Activated T-cell treated with anti-CD3 and anti-CD28 coated beads, Interleukin-2, amount 50 U/mL, for 24 hours (primary cell): Measurements from ENCODE around the gene BUD13.
A peak's percentile ranks its signal among the peaks of the same experiment; 100 is the strongest.
"Not testable (repeated sequence)": the region's sequence is repeated elsewhere in the genome, so short reads cannot be mapped to it uniquely, and the experiment has no call there.

Experiments
- DNase-seq: peaks from one replicate; pipeline ENCODE4 v3.0.0-alpha.2; 2020
- H3K27ac Mint-ChIP-seq: 2 replicates; pipeline ENCODE4 v1.8.0; 2020; ENCODE audit warnings: mild to moderate bottlenecking, mixed read lengths
- H3K27me3 Mint-ChIP-seq: 2 replicates; pipeline ENCODE4 v1.8.0; 2020; ENCODE audit warnings: mixed read lengths
- H3K36me3 Mint-ChIP-seq: 2 replicates; pipeline ENCODE4 v1.8.0; 2020; ENCODE audit warnings: low read depth, mixed read lengths
- H3K4me1 Mint-ChIP-seq: 2 replicates; pipeline ENCODE4 v1.8.0; 2020; ENCODE audit warnings: low read depth, mixed read lengths
- H3K4me3 Mint-ChIP-seq: 2 replicates; pipeline ENCODE4 v1.8.0; 2020; ENCODE audit warnings: mild to moderate bottlenecking, moderate library complexity, mixed read lengths
- H3K9me3 Mint-ChIP-seq: 2 replicates; pipeline ENCODE4 v1.8.0; 2020; ENCODE audit warnings: mixed read lengths

Gene BUD13

GRCh38 chr11:116787786-116788486, 15.1 kb upstream of the BUD13 start, which contains the start of gene ZPR1:
Gene ZPR1, minus strand, starts transcription at chr11:116788023. Its CDS starts 33 bp downstream, at chr11:116787990.
- Mint-ChIP-seq H3K27me3 (no peaks in the 10 kb centered on the region), H3K27ac (peak within 1 kb of the TSS; percentile 94), H3K4me3 (peak within 1 kb of the TSS; percentile 95), H3K9me3 (no peaks in the 10 kb centered on the region), H3K36me3 (peaks cover 48% of the 10 kb centered on the region), H3K4me1 (peaks cover 59% of the 10 kb centered on the region)
- DNase-seq = peak; percentile 92

GRCh38 chr11:116787436-116787785, 14.6 kb upstream of the BUD13 start:
- Mint-ChIP-seq H3K9me3 (no peaks in the 10 kb centered on the region), H3K27me3 (no peaks in the 10 kb centered on the region), H3K36me3 (peaks cover 53% of the 10 kb centered on the region), H3K4me1 (peaks cover 64% of the 10 kb centered on the region), H3K4me3 (peak overlapping the region; percentile 95), H3K27ac (peak overlapping the region; percentile 87)
- no peak for DNase-seq

GRCh38 chr11:116786966-116787365, 14.2 kb upstream of the BUD13 start:
- no peaks in the 10 kb centered on the region for H3K27me3 Mint-ChIP-seq
- H3K36me3 Mint-ChIP-seq = peaks cover 57% of the 10 kb centered on the region
- no peaks in the 10 kb centered on the region for H3K9me3 Mint-ChIP-seq
- peaks cover 68% of the 10 kb centered on the region for H3K4me1 Mint-ChIP-seq
- H3K27ac Mint-ChIP-seq = peak overlapping the region; percentile 87
- H3K4me3 Mint-ChIP-seq = peak overlapping the region; percentile 95
- DNase-seq = no peak

- peak overlapping the region; percentile 95 for H3K4me3 Mint-ChIP-seq
- peaks cover 69% of the 10 kb centered on the region for H3K4me1 Mint-ChIP-seq
- H3K27ac Mint-ChIP-seq = peak overlapping the region; percentile 87
- peaks cover 64% of the 10 kb centered on the region for H3K36me3 Mint-ChIP-seq
- no peaks in the 10 kb centered on the region for H3K9me3 Mint-ChIP-seq
- no peak for DNase-seq
- H3K27me3 Mint-ChIP-seq = no peaks in the 10 kb centered on the region
These were observed 13.5 kb upstream of the BUD13 start for GRCh38 chr11:116786326-116786725.

- Mint-ChIP-seq H3K9me3 (no peaks in the 10 kb centered on the region), H3K27ac (peak overlapping the region; percentile 92), H3K4me1 (peaks cover 87% of the 10 kb centered on the region), H3K27me3 (no peaks in the 10 kb centered on the region), H3K36me3 (peaks cover 96% of the 10 kb centered on the region), H3K4me3 (peak overlapping the region; percentile 35)
- no peak for DNase-seq
These were observed 9.9 kb upstream of the BUD13 start for GRCh38 chr11:116782728-116783127.

GRCh38 chr11:116778556-116778955, 5.8 kb upstream of the BUD13 start:
- Mint-ChIP-seq H3K9me3 (peaks cover 2% of the 10 kb centered on the region), H3K27ac (peak overlapping the region; percentile 90), H3K27me3 (no peaks in the 10 kb centered on the region), H3K4me3 (no peak overlapping the region), H3K4me1 (peaks cover 86% of the 10 kb centered on the region), H3K36me3 (peaks cover 92% of the 10 kb centered on the region)
- DNase-seq = no peak

GRCh38 chr11:116777056-116777455, 4.3 kb upstream of the BUD13 start:
- Mint-ChIP-seq H3K9me3 (peaks cover 2% of the 10 kb centered on the region), H3K27ac (peak overlapping the region; percentile 90), H3K36me3 (peaks cover 89% of the 10 kb centered on the region), H3K27me3 (no peaks in the 10 kb centered on the region), H3K4me1 (peaks cover 76% of the 10 kb centered on the region), H3K4me3 (no peak overlapping the region)
- DNase-seq = no peak

GRCh38 chr11:116776522-116776984, 3.8 kb upstream of the BUD13 start:
- Mint-ChIP-seq H3K4me1 (peaks cover 78% of the 10 kb centered on the region), H3K27ac (peak overlapping the region; percentile 90), H3K9me3 (peaks cover 2% of the 10 kb centered on the region), H3K27me3 (no peaks in the 10 kb centered on the region), H3K4me3 (no peak overlapping the region), H3K36me3 (peaks cover 88% of the 10 kb centered on the region)
- no peak for DNase-seq

GRCh38 chr11:116775975-116776374, 3.2 kb upstream of the BUD13 start:
- Mint-ChIP-seq H3K27me3 (no peaks in the 10 kb centered on the region), H3K9me3 (peaks cover 2% of the 10 kb centered on the region), H3K36me3 (peaks cover 85% of the 10 kb centered on the region), H3K4me3 (no peak overlapping the region), H3K27ac (peak overlapping the region; percentile 90), H3K4me1 (peaks cover 78% of the 10 kb centered on the region)
- no peak for DNase-seq

- no peaks in the 10 kb centered on the region for H3K27me3 Mint-ChIP-seq
- DNase-seq = no peak
- no peak overlapping the region for H3K4me3 Mint-ChIP-seq
- H3K27ac Mint-ChIP-seq = peak overlapping the region; percentile 23
- H3K9me3 Mint-ChIP-seq = peaks cover 2% of the 10 kb centered on the region
- H3K36me3 Mint-ChIP-seq = peaks cover 84% of the 10 kb centered on the region
- H3K4me1 Mint-ChIP-seq = peaks cover 77% of the 10 kb centered on the region
These were observed 1.9 kb upstream of the BUD13 start for GRCh38 chr11:116774661-116775060.

- DNase-seq = no peak
- H3K4me1 Mint-ChIP-seq = peaks cover 72% of the 10 kb centered on the region
- H3K27me3 Mint-ChIP-seq = no peaks in the 10 kb centered on the region
- H3K9me3 Mint-ChIP-seq = peaks cover 2% of the 10 kb centered on the region
- peak overlapping the region; percentile 98 for H3K27ac Mint-ChIP-seq
- peak overlapping the region; percentile 98 for H3K4me3 Mint-ChIP-seq
- H3K36me3 Mint-ChIP-seq = peaks cover 84% of the 10 kb centered on the region
These were observed 663 bp upstream of the BUD13 start for GRCh38 chr11:116773203-116774097.

GRCh38 chr11:116771935-116772334, 852 bp downstream of the BUD13 start:
- DNase-seq = no peak
- H3K4me1 Mint-ChIP-seq = peaks cover 58% of the 10 kb centered on the region
- H3K36me3 Mint-ChIP-seq = peaks cover 78% of the 10 kb centered on the region
- no peaks in the 10 kb centered on the region for H3K27me3 Mint-ChIP-seq
- H3K27ac Mint-ChIP-seq = peak overlapping the region; percentile 98
- peak overlapping the region; percentile 98 for H3K4me3 Mint-ChIP-seq
- H3K9me3 Mint-ChIP-seq = peaks cover 2% of the 10 kb centered on the region

- Mint-ChIP-seq H3K9me3 (no peaks in the 10 kb centered on the region), H3K36me3 (peaks cover 93% of the 10 kb centered on the region), H3K4me1 (peaks cover 12% of the 10 kb centered on the region), H3K27ac (no peak overlapping the region), H3K27me3 (no peaks in the 10 kb centered on the region), H3K4me3 (no peak overlapping the region)
- no peak for DNase-seq
These were observed 10.7 kb downstream of the BUD13 start for GRCh38 chr11:116762132-116762531.

GRCh38 chr11:116756044-116756443, 16.7 kb downstream of the BUD13 start:
- H3K9me3 Mint-ChIP-seq, H3K4me1 Mint-ChIP-seq, H3K4me3 Mint-ChIP-seq, H3K27me3 Mint-ChIP-seq, H3K27ac Mint-ChIP-seq, DNase-seq: not testable (repeated sequence)
- H3K36me3 Mint-ChIP-seq = peaks cover 84% of the 10 kb centered on the region
